ENCODE measurements around the gene NTF4. TPM values are rescaled to one million over a fixed set of nuclear protein-coding genes. Genes with fewer than 3 reads are reported as not detected.

NTF4 gene
- not detected in 2 replicates for total RNA-seq

GRCh38 chr19:49064768-49065611 is at the start of gene NTF4:
Gene NTF4, minus strand, starts transcription at chr19:49064818. Its CDS starts 2,821 bp downstream, at chr19:49061997.

GRCh38 chr19:49113762-49114629 is 49.4 kb upstream of the NTF4 start, which contains the start of gene LIN7B:
Gene LIN7B, plus strand, starts transcription at chr19:49114370. Its CDS starts 35 bp downstream, at chr19:49114405.

GRCh38 chr19:49085020-49085867 is 20.6 kb upstream of the NTF4 start, which contains the start of gene SNRNP70:
Gene SNRNP70, plus strand, starts transcription at chr19:49085451. Its CDS starts 964 bp downstream, at chr19:49086415.

GRCh38 chr19:49057636-49058234 is 6.9 kb downstream of the NTF4 start, which contains the start of gene CGB7:
Gene CGB7, minus strand, starts transcription at chr19:49057749. Its CDS starts 2,374 bp downstream, at chr19:49055375.

GRCh38 chr19:49049011-49049410 is 15.6 kb downstream of the NTF4 start, which contains the start of gene CGB8:
Gene CGB8, minus strand, starts transcription at chr19:49049111. Its CDS starts 372 bp downstream, at chr19:49048739.

GRCh38 chr19:49043548-49043947 is 21.1 kb downstream of the NTF4 start, which contains the start of gene CGB5:
Gene CGB5, plus strand, starts transcription at chr19:49043848. Its CDS starts 362 bp downstream, at chr19:49044210.

GRCh38 chr19:49036815-49037214 is 27.8 kb downstream of the NTF4 start, which contains the start of gene CGB1:
Gene CGB1, minus strand, starts transcription at chr19:49036895. Its CDS starts 184 bp downstream, at chr19:49036711.

GRCh38 chr19:49031642-49032301 is 32.8 kb downstream of the NTF4 start, which contains the start of gene CGB2:
Gene CGB2, plus strand, starts transcription at chr19:49031890. Its CDS starts 206 bp downstream, at chr19:49032096.

GRCh38 chr19:49024233-49024632 is 40.4 kb downstream of the NTF4 start, which contains the start of gene CGB3:
Gene CGB3, minus strand, starts transcription at chr19:49024333. Its CDS starts 362 bp downstream, at chr19:49023971.

GRCh38 chr19:49017041-49017665 is 47.5 kb downstream of the NTF4 start, which contains the start of gene LHB:
Gene LHB, minus strand, starts transcription at chr19:49017091. Its CDS starts 10 bp downstream, at chr19:49017081.

Other genes with a start within 250 kb of the NTF4 start
- 6.0 and 16.1 TPM in 2 replicates for gene HSD17B14, start 228.3 kb downstream of the NTF4 start, total RNA-seq
- 12.0 and 15.5 TPM in 2 replicates for gene PLEKHA4, start 196.2 kb downstream of the NTF4 start, total RNA-seq
- 124 and 144 TPM in 2 replicates for gene PPP1R15A, start 192.4 kb downstream of the NTF4 start, total RNA-seq
- gene TULP2, start 166.1 kb downstream of the NTF4 start, total RNA-seq, result 0.37 TPM in 1 of 2 replicates, not detected in the other
- 69.9 and 197 TPM in 2 replicates for gene NUCB1, start 164.5 kb downstream of the NTF4 start, total RNA-seq
- gene DHDH, start 131.1 kb downstream of the NTF4 start, total RNA-seq, result not detected in 2 replicates
- gene BAX, start 109.9 kb downstream of the NTF4 start, total RNA-seq, result 64.2 and 70.1 TPM in 2 replicates
- gene FTL, start 99.5 kb downstream of the NTF4 start, total RNA-seq, result 901 and 3,848 TPM in 2 replicates
- 23.4 and 31.5 TPM in 2 replicates for gene GYS1, start 71.5 kb downstream of the NTF4 start, total RNA-seq
- 213 and 418 TPM in 2 replicates for gene RUVBL2, start 70.9 kb downstream of the NTF4 start, total RNA-seq
- gene LHB, start 47.7 kb downstream of the NTF4 start, total RNA-seq, result not detected in 2 replicates
- not detected in 2 replicates for gene CGB3, start 40.5 kb downstream of the NTF4 start, total RNA-seq
- gene CGB2, start 32.9 kb downstream of the NTF4 start, total RNA-seq, result not detected in 2 replicates
- gene CGB1, start 27.9 kb downstream of the NTF4 start, total RNA-seq, result not detected in 2 replicates
- gene CGB5, start 21.0 kb downstream of the NTF4 start, total RNA-seq, result not detected in 2 replicates
- not detected in 2 replicates for gene CGB8, start 15.7 kb downstream of the NTF4 start, total RNA-seq
- 0.22 and 0.37 TPM in 2 replicates for gene CGB7, start 7.1 kb downstream of the NTF4 start, total RNA-seq
- gene KCNA7, start 7.9 kb upstream of the NTF4 start, total RNA-seq, result not detected in 2 replicates
- gene SNRNP70, start 20.6 kb upstream of the NTF4 start, total RNA-seq, result 101 and 166 TPM in 2 replicates
- gene LIN7B, start 49.6 kb upstream of the NTF4 start, total RNA-seq, result 4.8 and 13.1 TPM in 2 replicates
- gene C19orf73, start 54.3 kb upstream of the NTF4 start, total RNA-seq, result 0.87 and 1.2 TPM in 2 replicates
- 1.2 and 1.5 TPM in 2 replicates for gene PPFIA3, start 54.7 kb upstream of the NTF4 start, total RNA-seq
- gene HRC, start 90.6 kb upstream of the NTF4 start, total RNA-seq, result not detected in 2 replicates
- 10.2 and 17.1 TPM in 2 replicates for gene TRPM4, start 93.0 kb upstream of the NTF4 start, total RNA-seq